ENCODE results near the gene CCNY.

DNA sequence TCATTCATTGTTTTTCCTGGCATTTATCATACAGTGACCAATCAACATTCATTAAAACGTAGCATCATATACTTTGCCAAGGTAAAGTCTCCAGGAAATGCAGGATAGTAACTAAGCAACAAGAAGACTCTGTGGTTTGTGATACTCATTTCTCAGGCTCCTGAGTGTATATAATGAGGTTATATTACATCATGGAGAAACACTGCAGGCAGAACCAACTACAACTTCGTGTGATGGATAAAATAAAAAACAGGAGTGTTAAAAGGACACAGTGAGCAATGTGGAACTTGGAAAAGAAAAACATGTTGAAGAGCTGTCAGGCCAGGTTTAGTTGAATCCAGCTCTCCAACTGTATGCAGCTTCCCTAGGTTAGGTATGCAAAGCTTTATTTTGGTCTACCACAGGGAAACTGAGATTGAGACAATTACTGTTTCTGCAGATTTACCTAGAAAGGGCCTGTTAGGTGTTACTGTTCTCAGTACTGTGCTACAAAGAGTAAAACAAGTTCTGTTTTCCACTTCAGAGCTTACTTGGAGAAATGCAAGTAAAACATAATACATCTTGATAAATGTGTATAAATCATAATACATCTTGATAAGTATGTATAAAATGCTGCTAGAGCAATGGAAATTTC lies 7.8 kb upstream of the CCNY start:
- TF ChIP-seq YY1 (IDR thresholded peaks at IDR 0.05; ENCODE audit: extremely low read depth, insufficient replicate concordance, low read depth, low read length) = no peak
- no peak for TF ChIP-seq EZH2 (IDR thresholded peaks at IDR 0.05)
- no peak for TF ChIP-seq CTCF (IDR thresholded peaks at IDR 0.05 in 2 of 3, conservative IDR thresholded peaks at IDR 0.05 in 1 of 3; ENCODE audit: borderline replicate concordance in 1 of 3, insufficient read depth in 1 of 3, low read depth in 2 of 3, low read length in 2 of 3)
- no peak for TF ChIP-seq REST (IDR thresholded peaks at IDR 0.05; ENCODE audit: low read depth)
- TF ChIP-seq SP1 (IDR thresholded peaks at IDR 0.05; ENCODE audit: low read depth) = no peak

All from HCT116 (cell line).